NCI-H1436 treated with DMSO at 0.1 percent for 48 hours (cell line): Measurements from ENCODE around the gene ETV6.

Experiments
- DNase-seq: peaks from one replicate; lab custom pipeline; 2025; lab: John Stamatoyannopoulos, UW

ETV6 gene

DNA sequence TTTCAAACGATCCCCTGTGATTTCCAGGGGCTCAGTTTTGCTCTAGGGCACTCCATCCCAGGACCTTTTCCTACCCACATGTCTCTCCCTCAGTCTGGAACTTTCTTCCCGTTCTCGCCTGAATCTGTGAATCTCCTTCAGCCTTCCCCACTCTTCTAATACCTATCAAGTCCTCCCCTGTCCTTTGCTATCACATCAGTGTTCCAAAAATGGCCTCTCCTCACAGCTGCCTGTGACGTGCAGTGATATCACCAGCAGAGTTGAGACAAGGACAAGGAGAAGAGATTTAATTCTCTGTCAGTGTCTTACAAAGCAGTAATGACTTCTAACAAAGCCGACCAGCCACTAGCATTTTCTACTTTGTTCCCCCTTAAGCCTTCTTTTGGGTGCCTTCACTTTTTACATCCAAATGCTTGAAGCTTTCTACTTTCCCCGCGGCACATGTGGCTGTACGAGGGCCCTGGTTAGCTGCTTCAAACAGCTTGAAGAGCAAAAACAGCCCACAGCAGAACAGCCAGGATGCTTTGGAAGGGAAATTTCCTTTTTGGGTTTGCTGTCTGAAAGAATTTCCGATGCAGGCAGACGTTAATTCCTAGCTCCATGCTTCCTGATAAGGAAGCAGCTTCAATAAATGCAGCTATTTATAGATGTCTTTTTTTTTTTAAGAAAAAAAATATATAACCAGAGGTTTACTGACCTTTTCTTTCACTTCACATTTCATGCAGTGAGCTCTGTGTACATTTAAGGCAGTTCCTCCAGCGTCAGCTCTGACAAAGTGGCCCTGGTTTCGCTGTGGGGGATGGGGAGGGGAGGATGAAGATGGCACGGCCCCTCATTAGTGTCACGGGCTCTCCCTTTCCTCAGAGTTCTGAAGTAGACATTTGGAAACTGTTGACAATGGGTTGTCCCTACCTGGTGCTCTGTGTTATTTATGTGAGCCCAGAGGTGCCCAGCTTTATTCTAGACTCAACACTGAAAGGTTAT, 109.3 kb downstream of the ETV6 start:
- DNase-seq = no peak

GRCh38 chr12:11759494-11759878, 110.0 kb downstream of the ETV6 start:
- DNase-seq = no peak

DNA sequence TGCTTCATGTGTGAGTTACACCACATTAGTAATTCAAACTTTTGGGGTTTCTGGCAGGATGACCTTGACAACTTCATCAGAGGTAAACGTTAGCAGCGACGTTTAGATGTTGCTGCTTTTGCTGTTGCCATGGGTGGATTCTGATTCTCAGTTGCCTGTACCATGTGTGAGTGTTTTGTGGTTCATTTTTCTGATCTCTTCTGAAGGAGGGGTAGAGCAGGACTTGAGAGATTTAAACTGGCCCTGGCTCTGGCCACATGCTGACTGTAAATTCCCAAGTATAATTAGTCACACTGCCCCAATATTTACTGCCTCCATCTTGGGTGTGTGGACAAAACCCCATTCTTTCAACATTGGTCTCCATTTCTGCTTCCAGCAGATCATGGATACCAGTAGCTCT, 110.4 kb downstream of the ETV6 start:
- DNase-seq = no peak

GRCh38 chr12:11761869-11762567, 112.5 kb downstream of the ETV6 start:
- no peak for DNase-seq

DNA sequence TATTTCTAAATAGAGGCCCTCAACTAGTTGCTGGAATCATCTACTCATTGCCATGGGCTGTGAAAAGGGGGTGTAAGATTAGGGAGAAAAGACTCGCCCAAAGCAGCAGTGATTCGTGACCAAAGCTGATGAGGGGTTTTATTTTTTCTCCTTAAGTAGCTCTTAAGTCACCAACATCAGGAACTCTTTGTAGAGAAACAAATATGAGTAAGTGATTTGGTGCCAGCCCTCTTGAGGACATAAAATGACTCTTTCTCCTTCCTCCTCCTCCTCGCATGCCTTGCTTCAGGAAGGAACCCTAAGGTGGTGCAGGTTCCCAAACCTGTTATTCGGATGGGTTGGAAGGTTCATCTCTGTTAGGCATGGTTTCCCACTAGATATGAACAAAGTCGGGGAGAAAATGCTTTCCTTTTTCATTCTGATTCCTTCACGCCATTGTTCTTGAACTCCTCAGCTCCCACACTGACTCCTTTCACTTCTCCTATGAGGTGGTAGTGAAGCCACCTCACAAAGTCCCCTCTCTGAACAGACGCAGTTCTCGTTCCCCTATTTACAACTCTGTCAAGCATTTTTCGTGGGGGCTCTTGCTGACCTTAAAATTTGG, 113.4 kb downstream of the ETV6 start:
- DNase-seq = no peak

DNA sequence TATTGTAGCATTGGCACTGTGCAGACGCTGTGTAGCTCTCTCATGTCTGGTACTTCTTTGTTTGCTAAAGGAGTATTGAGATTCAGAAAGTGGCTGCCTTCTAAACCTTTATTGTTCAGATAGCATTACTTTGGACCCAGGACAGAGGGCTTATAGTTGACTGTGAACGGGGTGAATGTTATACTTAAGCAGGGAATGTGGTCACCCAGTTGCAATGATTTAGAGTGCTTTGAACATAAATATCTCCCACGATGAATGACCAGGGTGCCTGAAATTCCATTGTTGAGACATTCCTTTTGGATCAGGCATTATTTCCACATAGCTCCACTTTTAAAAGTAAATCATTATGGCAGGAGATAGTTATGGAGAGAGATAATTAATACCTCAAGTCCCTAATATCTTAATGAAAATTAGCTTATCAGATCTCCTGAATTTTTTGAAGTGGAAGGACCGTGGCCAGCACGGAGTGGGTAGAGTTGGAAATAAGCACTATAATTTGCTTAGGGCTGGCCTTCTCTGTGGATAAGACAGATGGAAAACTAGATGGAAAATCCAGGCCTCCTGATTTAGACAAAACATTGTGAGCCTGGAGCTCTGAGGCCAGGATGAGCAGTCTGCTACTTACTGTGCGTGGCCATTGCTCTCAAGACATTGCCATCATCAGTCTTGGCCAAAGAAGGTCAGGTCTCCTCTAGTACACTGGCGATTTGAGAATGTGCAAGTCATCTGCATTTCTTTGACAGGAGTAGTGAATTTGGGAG, 114.5 kb downstream of the ETV6 start:
- DNase-seq = no peak

DNA sequence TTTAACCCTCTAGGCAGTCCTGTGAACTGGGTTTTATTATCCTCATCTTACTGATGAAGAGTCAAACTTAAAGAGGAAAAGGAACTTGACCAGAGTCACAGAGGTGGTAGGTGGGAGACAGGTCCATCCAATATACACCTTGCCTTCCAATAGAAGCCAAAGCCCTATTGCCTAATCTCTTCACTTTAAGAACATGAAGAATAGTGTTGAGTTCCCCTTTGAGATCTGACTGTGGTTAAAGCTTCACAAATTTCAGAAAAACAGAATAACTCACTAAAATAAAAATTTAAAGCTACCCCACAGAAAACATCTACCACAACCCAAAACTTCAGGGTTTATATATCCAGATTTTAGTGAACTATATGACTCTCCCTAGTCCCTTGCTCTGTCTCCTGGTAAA, 115.4 kb downstream of the ETV6 start:
- no peak for DNase-seq

DNA sequence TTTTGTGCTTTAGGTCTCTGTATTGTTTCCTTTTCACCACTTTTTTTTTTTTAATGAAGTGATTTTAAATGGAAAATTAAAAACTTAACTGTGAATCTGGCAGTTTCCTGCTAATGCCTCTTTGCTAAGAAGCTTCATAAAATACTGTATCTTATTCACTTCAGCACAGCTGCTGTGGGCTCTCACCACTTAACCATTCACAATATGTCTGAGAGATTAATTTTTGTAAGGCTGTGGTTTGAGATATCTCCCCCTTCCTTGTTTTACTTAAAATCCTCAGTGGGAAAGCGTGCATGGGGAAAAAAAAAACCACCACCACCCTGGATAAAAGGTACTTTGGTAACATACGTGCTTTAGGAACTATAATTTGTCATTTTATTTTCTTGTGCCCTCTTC, 115.9 kb downstream of the ETV6 start:
- DNase-seq = no peak

DNA sequence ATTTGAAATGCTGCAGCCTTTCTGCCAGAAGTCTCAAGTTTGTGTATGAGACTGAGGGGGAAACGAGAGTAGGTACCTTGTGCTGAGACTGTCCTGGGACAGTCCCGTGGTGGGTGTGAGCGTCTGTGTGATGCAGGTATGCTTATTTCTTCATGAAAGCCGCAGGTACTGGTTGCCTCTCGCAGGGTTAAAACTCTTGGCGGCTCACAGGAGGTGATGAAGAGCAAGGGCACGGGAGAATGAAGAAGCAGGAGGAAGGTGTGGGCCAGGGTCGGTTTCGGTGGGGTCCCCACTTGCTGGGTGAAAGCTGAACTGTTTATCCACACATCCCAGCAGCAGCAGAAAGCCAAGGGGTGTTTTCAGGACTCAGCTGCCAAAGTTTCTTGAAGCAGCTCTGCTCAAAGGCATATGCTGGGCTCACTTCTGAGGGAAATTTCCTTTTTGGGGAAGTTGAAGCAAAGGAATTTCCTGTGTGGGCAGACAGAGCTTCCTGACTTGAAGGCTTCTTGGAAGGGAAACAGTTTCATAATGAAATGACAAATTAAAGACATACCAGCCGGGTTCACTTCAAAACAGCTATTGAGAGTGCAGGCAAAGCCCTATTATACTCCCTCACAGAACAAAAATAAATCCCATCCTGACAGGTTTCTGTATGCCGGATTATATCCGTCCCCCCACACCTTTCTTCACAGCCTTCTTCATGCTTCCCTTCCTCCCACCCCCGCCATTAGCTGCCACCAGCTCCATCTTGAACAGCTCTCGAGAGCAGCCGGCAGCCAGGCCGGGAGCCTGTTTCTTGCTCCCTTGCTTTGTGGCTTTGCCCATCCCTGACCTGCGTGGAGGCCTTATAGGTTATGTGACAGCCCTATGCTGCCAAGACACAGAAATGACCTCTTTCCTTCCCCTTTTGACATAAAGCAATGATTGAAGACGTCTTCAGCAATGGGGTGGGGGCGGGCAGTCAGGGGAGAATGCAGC, 116.6 kb downstream of the ETV6 start:
- DNase-seq = no peak

GRCh38 chr12:11767029-11767724, 117.7 kb downstream of the ETV6 start:
- DNase-seq = no peak

GRCh38 chr12:11767798-11768197, 118.3 kb downstream of the ETV6 start:
- DNase-seq = no peak

- no peak for DNase-seq
Observed at GRCh38 chr12:11768233-11768965, 118.9 kb downstream of the ETV6 start.

- no peak for DNase-seq
Observed at GRCh38 chr12:11769723-11770514, 120.4 kb downstream of the ETV6 start.

DNA sequence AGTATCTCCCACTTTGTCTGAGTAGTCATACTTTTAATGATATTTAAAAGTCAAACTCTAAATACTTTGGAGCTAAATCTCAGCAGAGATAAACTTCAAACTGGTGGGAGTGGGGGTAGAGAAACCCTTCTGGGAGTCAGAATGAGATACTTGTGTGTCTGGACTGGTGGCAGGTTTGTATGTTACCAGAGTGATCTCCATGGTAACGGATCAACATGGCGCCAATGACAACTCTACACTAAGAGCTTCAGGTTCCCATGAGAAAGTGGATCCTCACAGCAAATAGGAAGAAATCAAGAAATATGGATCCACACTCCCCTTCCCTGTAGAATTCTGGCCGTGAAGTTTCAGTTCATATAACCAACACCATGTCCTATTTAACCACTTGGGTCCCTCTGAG, 121.9 kb downstream of the ETV6 start:
- DNase-seq = no peak

- DNase-seq = no peak
Observed at GRCh38 chr12:11771895-11772502, 122.5 kb downstream of the ETV6 start.

GRCh38 chr12:11773889-11774677, 124.6 kb downstream of the ETV6 start:
- DNase-seq = no peak

DNA sequence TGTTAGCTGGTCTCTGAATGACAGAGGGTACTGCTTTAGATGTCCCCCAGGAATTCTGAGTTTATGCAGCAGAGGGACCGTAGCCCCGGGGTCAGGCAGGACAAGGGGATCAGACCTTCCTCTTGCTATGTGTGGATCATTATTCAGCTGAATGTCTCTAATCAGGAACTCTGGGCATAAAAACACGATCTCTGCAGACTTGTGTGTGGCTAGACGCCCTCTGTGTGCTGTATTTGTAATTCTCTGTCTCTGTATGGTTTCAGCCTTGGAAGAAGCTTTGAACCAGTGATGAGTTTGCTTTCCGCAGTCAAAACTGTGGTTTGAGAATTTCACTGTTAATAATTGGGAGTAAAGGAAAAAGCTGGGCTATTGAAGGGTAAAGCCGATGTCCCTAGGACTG, 125.3 kb downstream of the ETV6 start:
- no peak for DNase-seq

DNA sequence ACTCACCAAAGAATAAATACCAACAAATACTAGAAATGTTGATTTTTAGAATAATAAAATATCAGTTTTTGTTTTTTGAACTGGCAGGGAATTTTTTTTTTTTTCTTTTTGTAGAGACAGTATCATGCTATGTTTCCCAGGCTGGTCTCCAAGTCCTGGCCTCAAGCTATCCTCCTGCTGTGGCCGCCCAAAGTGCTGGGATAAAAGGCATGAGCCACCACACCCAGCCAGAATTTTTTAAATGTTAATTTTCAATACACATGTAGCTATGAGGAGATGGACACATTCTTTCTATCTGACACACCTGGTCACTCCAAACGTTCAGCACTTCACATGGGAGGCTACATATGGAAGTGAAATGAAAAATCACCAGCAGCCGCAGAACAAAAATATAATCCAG, 126.8 kb downstream of the ETV6 start:
- DNase-seq = no peak
